NCI-H526 treated with DMSO at 0.1 percent for 48 hours (cell line): ENCODE results near the gene RGS7.

Experiments
- DNase-seq: peaks from one replicate; lab custom pipeline; 2025; lab: John Stamatoyannopoulos, UW

The RGS7 gene

GRCh38 chr1:241356519-241357365 lies at the start of gene RGS7:
TSS of gene RGS7 (minus strand) at chr1:241357205.
- no peak for DNase-seq

GRCh38 chr1:241406421-241406820 lies 49.4 kb upstream of the RGS7 start:
- DNase-seq: no peak

- no peak for DNase-seq
Observed at GRCh38 chr1:241401156-241401555, 44.2 kb upstream of the RGS7 start.

- DNase-seq: no peak
Observed at GRCh38 chr1:241396747-241397681, 40.0 kb upstream of the RGS7 start.

GRCh38 chr1:241391926-241392710 lies 35.1 kb upstream of the RGS7 start:
- DNase-seq: no peak

GRCh38 chr1:241390526-241390925 lies 33.5 kb upstream of the RGS7 start:
- no peak for DNase-seq

GRCh38 chr1:241389400-241389799 lies 32.4 kb upstream of the RGS7 start:
- DNase-seq: no peak

- no peak for DNase-seq
Observed at GRCh38 chr1:241387216-241387615, 30.2 kb upstream of the RGS7 start.

GRCh38 chr1:241376701-241377100 lies 19.7 kb upstream of the RGS7 start:
- DNase-seq: no peak

- DNase-seq: no peak
Observed at GRCh38 chr1:241375886-241376285, 18.9 kb upstream of the RGS7 start.

- no peak for DNase-seq
Observed at GRCh38 chr1:241366196-241366595, 9.2 kb upstream of the RGS7 start.

- DNase-seq: no peak
Observed at GRCh38 chr1:241362350-241362749, 5.3 kb upstream of the RGS7 start.

GRCh38 chr1:241357366-241358340 lies 648 bp upstream of the RGS7 start:
- DNase-seq: no peak

- no peak for DNase-seq
Observed at GRCh38 chr1:241356187-241356518, 852 bp downstream of the RGS7 start.

- no peak for DNase-seq
Observed at GRCh38 chr1:241355311-241356010, 1.5 kb downstream of the RGS7 start.

GRCh38 chr1:241352401-241352800 lies 4.6 kb downstream of the RGS7 start:
- DNase-seq: no peak

GRCh38 chr1:241351841-241352240 lies 5.2 kb downstream of the RGS7 start:
- DNase-seq: no peak

- DNase-seq: no peak
Observed at GRCh38 chr1:241343956-241344355, 13.0 kb downstream of the RGS7 start.

- no peak for DNase-seq
Observed at GRCh38 chr1:241336335-241336734, 20.7 kb downstream of the RGS7 start.

- no peak for DNase-seq
Observed at GRCh38 chr1:241332987-241333386, 24.0 kb downstream of the RGS7 start.
